ENCODE results near the gene COL6A5.

DNA sequence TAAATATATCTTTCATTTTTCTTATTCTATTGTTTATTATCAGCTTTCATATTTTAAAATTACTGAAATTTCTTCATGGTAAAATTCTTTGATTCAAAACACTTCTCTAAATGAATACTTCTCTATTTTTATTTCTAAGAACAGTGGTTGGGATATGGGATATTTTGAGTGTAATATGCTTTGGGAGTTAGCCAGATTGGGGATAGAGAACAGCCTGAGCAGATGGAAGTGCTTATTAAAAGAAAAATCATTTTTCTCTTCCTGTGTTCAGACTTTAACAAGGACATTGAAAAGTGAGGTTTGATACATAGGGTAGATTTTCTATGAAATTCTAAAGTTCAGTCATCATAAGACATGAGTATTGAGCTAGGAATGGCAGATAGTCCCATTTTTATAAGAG lies 84.8 kb downstream of the COL6A5 start:
- TF ChIP-seq, protein P1, sequence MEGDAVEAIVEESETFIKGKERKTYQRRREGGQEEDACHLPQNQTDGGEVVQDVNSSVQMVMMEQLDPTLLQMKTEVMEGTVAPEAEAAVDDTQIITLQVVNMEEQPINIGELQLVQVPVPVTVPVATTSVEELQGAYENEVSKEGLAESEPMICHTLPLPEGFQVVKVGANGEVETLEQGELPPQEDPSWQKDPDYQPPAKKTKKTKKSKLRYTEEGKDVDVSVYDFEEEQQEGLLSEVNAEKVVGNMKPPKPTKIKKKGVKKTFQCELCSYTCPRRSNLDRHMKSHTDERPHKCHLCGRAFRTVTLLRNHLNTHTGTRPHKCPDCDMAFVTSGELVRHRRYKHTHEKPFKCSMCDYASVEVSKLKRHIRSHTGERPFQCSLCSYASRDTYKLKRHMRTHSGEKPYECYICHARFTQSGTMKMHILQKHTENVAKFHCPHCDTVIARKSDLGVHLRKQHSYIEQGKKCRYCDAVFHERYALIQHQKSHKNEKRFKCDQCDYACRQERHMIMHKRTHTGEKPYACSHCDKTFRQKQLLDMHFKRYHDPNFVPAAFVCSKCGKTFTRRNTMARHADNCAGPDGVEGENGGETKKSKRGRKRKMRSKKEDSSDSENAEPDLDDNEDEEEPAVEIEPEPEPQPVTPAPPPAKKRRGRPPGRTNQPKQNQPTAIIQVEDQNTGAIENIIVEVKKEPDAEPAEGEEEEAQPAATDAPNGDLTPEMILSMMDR (IDR thresholded peaks at IDR 0.05), result no peak
- TF ChIP-seq MXI1 (IDR thresholded peaks at IDR 0.05; ENCODE audit: low read depth, low read length) (no peak), TCF12 (IDR thresholded peaks at IDR 0.05) (no peak), EP300 (IDR thresholded peaks at IDR 0.05; ENCODE audit: borderline replicate concordance in 1 of 2, low read depth in 1 of 2, low read length in 1 of 2) (no peak), MEF2A (IDR thresholded peaks at IDR 0.05; ENCODE audit: borderline replicate concordance, low read depth) (no peak), POLR2AphosphoS5 (IDR thresholded peaks at IDR 0.05; ENCODE audit: low read depth, low read length) (no peak), GABPA (IDR thresholded peaks at IDR 0.05; ENCODE audit: low read depth) (no peak), SMC3 (IDR thresholded peaks at IDR 0.05; ENCODE audit: low read depth, low read length) (no peak)
- TF ChIP-seq, protein P2, sequence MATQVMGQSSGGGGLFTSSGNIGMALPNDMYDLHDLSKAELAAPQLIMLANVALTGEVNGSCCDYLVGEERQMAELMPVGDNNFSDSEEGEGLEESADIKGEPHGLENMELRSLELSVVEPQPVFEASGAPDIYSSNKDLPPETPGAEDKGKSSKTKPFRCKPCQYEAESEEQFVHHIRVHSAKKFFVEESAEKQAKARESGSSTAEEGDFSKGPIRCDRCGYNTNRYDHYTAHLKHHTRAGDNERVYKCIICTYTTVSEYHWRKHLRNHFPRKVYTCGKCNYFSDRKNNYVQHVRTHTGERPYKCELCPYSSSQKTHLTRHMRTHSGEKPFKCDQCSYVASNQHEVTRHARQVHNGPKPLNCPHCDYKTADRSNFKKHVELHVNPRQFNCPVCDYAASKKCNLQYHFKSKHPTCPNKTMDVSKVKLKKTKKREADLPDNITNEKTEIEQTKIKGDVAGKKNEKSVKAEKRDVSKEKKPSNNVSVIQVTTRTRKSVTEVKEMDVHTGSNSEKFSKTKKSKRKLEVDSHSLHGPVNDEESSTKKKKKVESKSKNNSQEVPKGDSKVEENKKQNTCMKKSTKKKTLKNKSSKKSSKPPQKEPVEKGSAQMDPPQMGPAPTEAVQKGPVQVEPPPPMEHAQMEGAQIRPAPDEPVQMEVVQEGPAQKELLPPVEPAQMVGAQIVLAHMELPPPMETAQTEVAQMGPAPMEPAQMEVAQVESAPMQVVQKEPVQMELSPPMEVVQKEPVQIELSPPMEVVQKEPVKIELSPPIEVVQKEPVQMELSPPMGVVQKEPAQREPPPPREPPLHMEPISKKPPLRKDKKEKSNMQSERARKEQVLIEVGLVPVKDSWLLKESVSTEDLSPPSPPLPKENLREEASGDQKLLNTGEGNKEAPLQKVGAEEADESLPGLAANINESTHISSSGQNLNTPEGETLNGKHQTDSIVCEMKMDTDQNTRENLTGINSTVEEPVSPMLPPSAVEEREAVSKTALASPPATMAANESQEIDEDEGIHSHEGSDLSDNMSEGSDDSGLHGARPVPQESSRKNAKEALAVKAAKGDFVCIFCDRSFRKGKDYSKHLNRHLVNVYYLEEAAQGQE (IDR thresholded peaks at IDR 0.05; ENCODE audit: low read depth, low read length), result no peak

Measured in SK-N-SH (cell line).